Gastroesophageal sphincter (tissue), 3 donors: Measurements from ENCODE around the gene AGTRAP.

Source experiments
- CTCF ChIP-seq, 4 experiments: fragments of 200-600 bp in 2 of 4; fragments of 450-650 bp in 2 of 4; sonication (generic) in 1 of 4; IDR thresholded peaks; one replicate each; pipeline ENCODE4 v1.5.1; 2017 to 2019; ENCODE audit warnings: antibody characterized with exemption in 4 of 4, mild to moderate bottlenecking in 2 of 4, moderate library complexity in 2 of 4
- EP300 ChIP-seq: sonication (generic); formaldehyde crosslinking; IDR thresholded peaks from one replicate; pipeline ENCODE4 v1.6.1; 2017; ENCODE audit warnings: antibody characterized with exemption, mild to moderate bottlenecking
- POLR2AphosphoS5 ChIP-seq: sonication (generic); formaldehyde crosslinking; IDR thresholded peaks from one replicate; pipeline ENCODE4 v1.6.1; 2017; ENCODE audit warnings: antibody characterized with exemption

DNA sequence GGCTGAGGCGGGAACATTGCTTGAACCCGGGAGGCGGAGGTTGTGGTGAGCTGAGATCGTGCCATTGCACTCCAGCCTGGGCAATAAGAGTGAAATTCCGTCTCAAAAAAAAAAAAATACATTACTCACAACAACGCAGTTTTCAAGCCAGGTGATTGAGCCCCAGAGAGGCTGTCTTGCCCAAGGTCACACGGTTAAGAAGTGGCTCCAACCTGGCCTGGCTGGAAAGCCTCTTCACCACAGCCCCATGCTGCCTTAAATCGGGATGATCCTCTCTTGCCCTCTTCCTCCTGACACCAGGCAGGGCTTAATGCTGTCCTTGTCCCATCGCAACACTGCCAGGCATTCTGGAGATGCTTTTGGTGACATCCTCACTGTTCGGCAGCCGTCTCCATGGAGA is 22.8 kb upstream of the AGTRAP start:
- TF ChIP-seq POLR2AphosphoS5 (no peak), CTCF (IDR thresholded peaks at IDR 0.05) (no peak), EP300 (no peak)
